ENCODE measurements around the gene NEURL3. TPM values are rescaled to one million over a fixed set of nuclear protein-coding genes. Genes with fewer than 3 reads are reported as not detected.

The NEURL3 gene
- total RNA-seq, 2 donors from 2014 or later = 0.14 to 2.2 TPM

- ATAC-seq (no peak), DNase-seq (ENCODE audit: low spot score in 2 of 2) (peak in 1 of 2 donors; percentile 42)
- peak overlapping the region; percentile 73 to 98 for H3K27ac Mint-ChIP-seq
- no peaks in the 10 kb centered on the region for H3K9me3 Mint-ChIP-seq
- peaks cover 0 to 2% of the 10 kb centered on the region in 2 donors for H3K36me3 Mint-ChIP-seq
Measured at GRCh38 chr2:96532641-96533291, 27.6 kb upstream of the NEURL3 start.

DNA sequence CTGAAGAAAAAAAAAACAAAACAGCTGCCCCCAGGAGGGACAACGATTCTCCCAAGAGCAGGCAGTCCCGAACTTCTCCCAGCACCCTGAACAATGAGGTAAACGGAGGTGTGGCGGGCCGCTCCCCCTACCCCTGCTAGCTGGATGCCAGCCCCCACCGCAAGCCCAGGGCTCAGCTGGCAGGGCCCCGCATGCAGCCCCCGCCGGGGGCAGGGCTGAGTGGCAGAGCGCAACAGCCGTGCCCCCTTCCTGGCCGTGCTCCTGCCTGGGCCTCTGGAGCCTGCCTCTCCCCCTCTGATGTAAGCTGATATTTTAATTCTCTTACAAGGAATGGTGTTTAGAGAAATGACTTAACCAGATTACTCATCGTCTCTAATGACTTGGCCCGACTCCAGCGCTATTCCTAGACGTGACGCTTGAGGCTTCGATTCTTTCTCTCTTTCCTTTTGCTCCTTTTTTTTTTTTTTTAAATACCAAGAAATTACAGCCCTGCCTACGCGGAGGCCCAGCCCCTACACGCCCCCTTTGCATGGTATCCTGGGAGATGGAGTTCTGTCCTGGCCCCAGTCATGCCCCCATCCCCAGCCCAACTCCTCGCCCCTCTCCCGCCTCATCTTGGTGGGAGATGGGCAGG, 26.8 kb upstream of the NEURL3 start:
- peak; percentile 54 to 56 for ATAC-seq
- no peaks in the 10 kb centered on the region for H3K9me3 Mint-ChIP-seq

GRCh38 chr2:96531366-96531765, 26.2 kb upstream of the NEURL3 start:
- ATAC-seq (no peak), DNase-seq (ENCODE audit: low spot score in 2 of 2) (no peak)
- peak overlapping the region; percentile 73 to 98 for H3K27ac Mint-ChIP-seq
- H3K36me3 Mint-ChIP-seq = no peaks in the 10 kb centered on the region
- no peaks in the 10 kb centered on the region for H3K9me3 Mint-ChIP-seq

More for the DNA sequence above, 26.8 kb upstream of the NEURL3 start:
- peak overlapping the region; percentile 73 to 98 for H3K27ac Mint-ChIP-seq
- H3K36me3 Mint-ChIP-seq = no peaks in the 10 kb centered on the region
- peak; percentile 82 to 83 for DNase-seq (ENCODE audit: low spot score in 2 of 2)

DNA sequence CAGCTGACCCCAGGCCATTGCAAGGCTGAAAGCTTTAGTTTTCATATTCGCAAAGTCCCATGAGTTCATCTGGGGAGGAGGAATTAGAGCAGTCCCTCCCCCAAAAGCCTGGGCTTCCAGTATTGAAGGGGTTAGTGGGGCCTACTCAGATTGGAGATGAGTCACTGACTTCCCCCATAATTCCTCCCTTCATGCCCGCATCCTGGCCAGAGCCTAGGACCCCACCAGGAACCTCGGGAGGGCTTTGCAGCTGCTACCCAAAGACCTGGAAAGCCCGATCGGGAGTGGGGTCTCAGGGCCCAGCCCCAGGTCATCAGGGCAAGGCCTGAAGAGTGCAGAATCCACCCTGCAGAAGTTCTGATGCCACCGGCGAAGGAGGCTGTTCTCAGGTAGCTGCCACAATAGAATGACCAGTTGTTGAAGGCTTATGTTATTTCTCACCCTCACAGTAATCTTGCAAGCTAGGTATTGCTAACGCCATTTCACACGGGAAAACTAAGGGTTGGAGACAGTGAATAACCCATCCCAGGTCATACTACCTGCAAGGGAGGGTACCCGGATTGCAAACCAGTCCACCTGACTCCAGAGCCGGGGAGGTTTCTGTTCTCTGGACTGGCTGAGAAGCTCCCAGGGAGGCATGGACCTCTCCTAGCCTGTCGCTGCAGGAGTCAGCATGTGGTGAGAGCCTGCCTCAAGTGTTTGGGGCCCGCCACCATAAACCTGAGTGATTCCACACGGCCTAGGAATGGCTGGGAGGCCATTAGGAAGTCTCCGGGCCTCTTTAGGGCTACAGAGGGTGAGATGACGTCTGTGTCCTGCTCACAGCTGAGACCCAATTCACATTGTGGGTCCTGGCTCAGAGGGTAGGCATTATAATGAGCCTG, 25.6 kb upstream of the NEURL3 start:
- Mint-ChIP-seq H3K36me3 (no peaks in the 10 kb centered on the region), H3K9me3 (no peaks in the 10 kb centered on the region), H3K27ac (peak overlapping the region; percentile 90 to 98)
- DNase-seq (ENCODE audit: low spot score in 2 of 2) (peak; percentile 37 to 55), ATAC-seq (no peak)

- H3K9me3 Mint-ChIP-seq = no peaks in the 10 kb centered on the region
- H3K36me3 Mint-ChIP-seq = no peaks in the 10 kb centered on the region
- ATAC-seq (no peak), DNase-seq (ENCODE audit: low spot score in 2 of 2) (peak in 1 of 2 donors; percentile 50)
- H3K27ac Mint-ChIP-seq = peak overlapping the region; percentile 90 to 98
Measured at GRCh38 chr2:96530144-96530430, 24.9 kb upstream of the NEURL3 start.

GRCh38 chr2:96529376-96530143, 24.4 kb upstream of the NEURL3 start:
- Mint-ChIP-seq H3K9me3 (no peaks in the 10 kb centered on the region), H3K27ac (peak overlapping the region; percentile 90 to 98), H3K36me3 (no peaks in the 10 kb centered on the region)
- DNase-seq (ENCODE audit: low spot score in 2 of 2) (no peak), ATAC-seq (no peak)

- DNase-seq (ENCODE audit: low spot score in 2 of 2) (no peak), ATAC-seq (no peak)
- Mint-ChIP-seq H3K27ac (peak overlapping the region; percentile 90 to 98), H3K9me3 (no peaks in the 10 kb centered on the region), H3K36me3 (no peaks in the 10 kb centered on the region)
Measured at GRCh38 chr2:96528700-96529375, 23.7 kb upstream of the NEURL3 start.

- no peaks in the 10 kb centered on the region for H3K9me3 Mint-ChIP-seq
- DNase-seq (ENCODE audit: low spot score in 2 of 2) (peak; percentile 78 to 85), ATAC-seq (peak; percentile 70)
- peak overlapping the region; percentile 90 to 98 for H3K27ac Mint-ChIP-seq
- H3K36me3 Mint-ChIP-seq = no peaks in the 10 kb centered on the region
Measured at GRCh38 chr2:96528006-96528699, 23.0 kb upstream of the NEURL3 start.

DNA sequence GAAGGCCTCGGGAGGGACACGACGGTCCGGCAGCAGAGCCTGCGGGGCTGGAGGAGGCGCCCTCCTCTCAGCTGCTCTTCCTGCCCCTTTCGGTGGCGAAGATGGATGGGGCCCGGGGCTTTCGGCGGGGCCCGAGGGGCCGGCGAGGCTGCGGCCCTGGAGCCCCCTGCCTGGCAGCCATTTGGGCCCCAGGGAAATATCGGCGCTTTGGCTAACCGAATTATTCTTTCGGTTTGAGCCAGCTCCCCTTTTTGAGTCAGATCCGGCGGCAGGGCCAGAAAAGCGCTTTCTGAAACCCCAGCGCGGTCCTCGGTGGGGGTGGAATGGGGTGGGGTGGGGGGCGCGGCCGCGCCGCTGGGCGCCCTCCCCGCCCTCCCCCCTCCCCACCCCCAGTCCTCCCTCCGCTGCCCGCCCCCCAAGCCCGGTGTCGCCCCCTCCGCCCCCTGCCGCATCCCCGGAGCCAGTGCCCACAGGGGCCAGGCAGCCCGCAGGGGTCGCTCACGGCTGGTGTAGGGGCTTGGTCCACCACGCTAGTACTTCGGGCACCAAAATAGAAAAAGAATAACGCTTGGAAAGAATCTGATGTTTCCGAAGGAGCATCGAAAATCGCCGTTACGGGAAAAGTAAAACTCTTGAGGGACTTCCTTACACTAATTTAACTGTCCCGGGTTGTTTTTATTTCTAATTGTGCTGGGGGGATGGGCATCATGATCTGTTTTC, 22.3 kb upstream of the NEURL3 start:
- Mint-ChIP-seq H3K36me3 (no peaks in the 10 kb centered on the region), H3K27ac (peak overlapping the region; percentile 90 to 98), H3K9me3 (no peaks in the 10 kb centered on the region)
- peak; percentile 70 to 78 for DNase-seq (ENCODE audit: low spot score in 2 of 2)
- ATAC-seq = peak; percentile 26 to 44

DNA sequence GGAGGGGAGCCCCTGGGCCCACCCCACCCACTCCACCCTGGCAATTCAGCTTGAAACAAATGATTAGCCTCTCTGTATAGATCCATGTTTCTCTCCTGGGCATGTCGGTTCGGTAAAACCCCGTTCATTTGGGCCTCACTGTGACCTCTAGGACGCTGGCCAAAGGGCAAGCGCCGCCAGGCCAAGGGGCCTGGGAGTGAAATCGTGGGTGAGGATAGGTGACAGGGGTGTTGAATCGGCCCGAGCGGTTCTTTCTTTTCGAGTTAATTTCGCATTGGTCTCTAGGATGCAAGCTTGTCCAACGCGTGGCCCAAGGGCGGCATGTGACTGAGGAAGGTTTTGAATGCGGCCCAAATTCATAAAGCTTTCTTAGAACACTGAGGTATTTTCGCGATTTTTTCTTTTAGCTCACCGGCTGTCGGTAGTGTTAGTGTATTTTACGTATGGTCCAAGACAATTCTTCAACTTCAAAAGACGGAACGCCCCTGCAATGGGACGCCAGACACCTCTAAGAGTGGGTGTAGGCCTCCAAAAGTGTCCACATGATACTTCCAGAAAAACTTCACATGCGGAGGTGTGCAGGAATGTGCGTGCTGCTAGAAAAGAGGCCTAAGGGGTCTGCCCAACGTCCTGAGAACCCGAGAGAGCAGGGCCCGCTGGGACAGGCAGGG, 21.6 kb upstream of the NEURL3 start:
- Mint-ChIP-seq H3K9me3 (no peaks in the 10 kb centered on the region), H3K36me3 (no peaks in the 10 kb centered on the region), H3K27ac (peak overlapping the region; percentile 88 to 98)
- ATAC-seq (no peak), DNase-seq (ENCODE audit: low spot score in 2 of 2) (no peak)

DNA sequence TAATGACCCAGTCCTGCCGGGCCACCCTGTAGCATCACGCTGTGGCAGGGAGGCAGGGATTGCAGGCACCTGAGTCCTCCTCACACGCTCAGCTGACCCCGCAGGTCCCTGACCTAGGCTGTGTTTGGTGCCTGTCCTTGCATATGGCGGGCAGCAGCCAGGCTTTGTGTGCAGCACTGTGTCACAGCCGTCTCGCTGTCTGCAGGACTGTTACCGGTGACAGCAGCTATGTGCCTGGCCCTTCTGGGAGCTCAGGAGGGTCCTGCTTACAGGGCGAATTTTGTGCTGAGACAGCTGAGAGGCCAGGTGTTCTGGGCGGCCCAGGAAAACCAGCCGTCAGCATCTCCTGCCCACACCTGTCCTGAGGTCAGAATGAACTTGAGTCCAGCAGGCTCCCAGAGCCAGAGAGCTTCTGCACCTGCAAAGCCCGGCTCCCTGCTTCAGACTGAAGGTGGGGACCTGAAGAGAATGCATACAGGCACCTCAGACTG, 21.0 kb upstream of the NEURL3 start:
- DNase-seq (ENCODE audit: low spot score in 2 of 2) (no peak), ATAC-seq (no peak)
- H3K27ac Mint-ChIP-seq = peak overlapping the region; percentile 44 to 98
- H3K36me3 Mint-ChIP-seq = no peaks in the 10 kb centered on the region
- H3K9me3 Mint-ChIP-seq = no peaks in the 10 kb centered on the region

- DNase-seq (ENCODE audit: low spot score in 2 of 2) (no peak), ATAC-seq (no peak)
- Mint-ChIP-seq H3K36me3 (no peaks in the 10 kb centered on the region), H3K27ac (no peak overlapping the region), H3K9me3 (no peaks in the 10 kb centered on the region)
Measured at GRCh38 chr2:96525211-96525507, 20.0 kb upstream of the NEURL3 start.

DNA sequence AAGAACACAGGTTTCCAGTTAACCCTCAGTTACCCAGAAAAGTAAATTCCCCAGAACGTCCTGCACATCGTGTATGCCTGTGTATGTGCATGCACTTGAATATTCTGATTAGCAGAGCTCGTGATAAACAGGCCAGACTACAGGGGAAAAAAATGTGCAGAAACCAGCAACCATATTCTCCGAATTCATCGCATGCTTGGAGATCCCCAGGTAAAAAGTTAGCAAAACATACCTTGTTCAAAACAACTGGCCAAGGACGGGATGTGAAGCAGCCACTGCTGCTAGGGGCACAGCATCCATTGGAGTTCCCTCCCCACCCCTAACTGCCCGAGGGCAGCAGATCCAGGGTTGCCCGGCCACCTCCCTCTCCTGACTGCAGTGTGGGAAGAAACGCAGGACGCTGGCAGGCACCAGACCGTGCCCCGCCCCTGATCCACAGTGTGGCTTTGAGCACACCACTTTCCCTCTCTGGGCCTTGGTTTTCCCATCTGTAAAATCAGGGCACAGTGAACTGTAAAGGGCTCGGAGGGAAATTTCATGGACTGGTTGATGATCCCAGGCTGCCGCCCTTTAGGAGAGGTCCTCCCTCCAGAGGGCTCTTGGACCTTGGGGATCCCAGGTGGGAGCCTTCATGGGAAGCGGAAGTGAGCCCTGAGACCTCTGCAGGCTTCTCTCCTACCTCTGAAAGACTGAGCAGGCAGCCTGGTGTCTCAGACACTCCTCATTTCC, 19.5 kb upstream of the NEURL3 start:
- H3K36me3 Mint-ChIP-seq = no peaks in the 10 kb centered on the region
- peak overlapping the region in 1 of 2 donors; percentile 5 for H3K27ac Mint-ChIP-seq
- peak in 1 of 2 donors; percentile 26 for DNase-seq (ENCODE audit: low spot score in 2 of 2)
- ATAC-seq = peak in 1 of 2 donors; percentile 42
- H3K9me3 Mint-ChIP-seq = no peaks in the 10 kb centered on the region
